HG03565 (cell line): ENCODE measurements around the gene CDON.

Experiments used
- ATAC-seq: cut with Tn5 transposase; IDR thresholded peaks from one replicate; pipeline ENCODE4 v1.9.1; 2021; ENCODE audit warnings: mild to moderate bottlenecking, moderate library complexity; ENCODE audit not compliant: unreplicated experiment

Gene CDON

DNA sequence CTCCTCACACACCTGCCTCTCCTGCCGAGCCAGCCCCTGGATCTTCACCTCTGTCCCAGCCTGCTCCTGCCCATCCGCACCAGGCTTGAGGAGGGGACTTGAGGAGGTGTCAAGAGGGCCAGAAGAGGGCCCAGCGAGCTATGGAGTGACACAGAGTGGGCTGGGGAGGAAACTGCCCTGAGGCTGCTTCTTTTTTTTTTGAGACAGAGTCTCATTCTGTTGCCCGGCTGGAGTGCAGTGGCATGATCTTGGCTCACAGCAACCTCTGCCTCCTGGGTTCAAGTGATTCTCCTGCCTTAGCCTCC, 21.9 kb upstream of the CDON start:
- no peak for ATAC-seq

DNA sequence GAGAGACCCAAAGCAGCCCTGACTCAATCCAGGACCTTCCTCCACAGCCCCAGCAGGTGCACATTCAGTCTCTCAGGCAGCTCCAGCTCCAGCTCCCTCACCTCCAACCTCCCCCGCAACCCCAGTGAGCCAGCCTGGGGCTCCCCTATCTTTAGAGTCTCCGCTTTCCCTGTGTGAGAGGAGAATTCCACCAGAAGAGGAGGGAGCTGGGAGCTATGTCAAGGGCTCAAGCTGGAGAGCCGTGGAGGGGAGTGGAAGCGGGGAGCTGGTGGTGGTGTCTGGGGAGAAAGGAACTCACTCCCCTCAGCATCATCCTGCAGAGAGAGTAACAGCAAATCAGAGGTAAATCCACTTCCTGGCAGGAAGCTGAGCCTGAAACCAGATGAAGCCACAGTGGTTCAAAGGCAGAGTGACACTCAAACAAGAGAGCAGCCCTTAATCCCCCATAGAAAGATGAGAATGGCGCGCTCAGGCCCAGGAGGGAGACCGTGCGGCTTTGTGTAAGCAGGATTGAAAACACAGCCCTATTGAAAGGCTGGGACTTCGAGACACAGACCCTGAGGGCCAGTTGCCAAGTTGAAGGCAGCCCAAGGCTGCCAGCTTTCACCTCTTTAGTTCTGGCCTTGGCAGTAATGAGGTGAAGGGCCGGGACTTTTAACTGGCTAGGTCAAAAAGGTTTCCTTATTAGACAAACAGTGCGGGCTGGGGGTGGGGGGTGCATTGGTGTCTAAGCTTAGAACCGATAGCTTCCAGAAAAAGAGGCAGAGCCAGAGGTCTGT, 21.4 kb upstream of the CDON start:
- no peak for ATAC-seq

DNA sequence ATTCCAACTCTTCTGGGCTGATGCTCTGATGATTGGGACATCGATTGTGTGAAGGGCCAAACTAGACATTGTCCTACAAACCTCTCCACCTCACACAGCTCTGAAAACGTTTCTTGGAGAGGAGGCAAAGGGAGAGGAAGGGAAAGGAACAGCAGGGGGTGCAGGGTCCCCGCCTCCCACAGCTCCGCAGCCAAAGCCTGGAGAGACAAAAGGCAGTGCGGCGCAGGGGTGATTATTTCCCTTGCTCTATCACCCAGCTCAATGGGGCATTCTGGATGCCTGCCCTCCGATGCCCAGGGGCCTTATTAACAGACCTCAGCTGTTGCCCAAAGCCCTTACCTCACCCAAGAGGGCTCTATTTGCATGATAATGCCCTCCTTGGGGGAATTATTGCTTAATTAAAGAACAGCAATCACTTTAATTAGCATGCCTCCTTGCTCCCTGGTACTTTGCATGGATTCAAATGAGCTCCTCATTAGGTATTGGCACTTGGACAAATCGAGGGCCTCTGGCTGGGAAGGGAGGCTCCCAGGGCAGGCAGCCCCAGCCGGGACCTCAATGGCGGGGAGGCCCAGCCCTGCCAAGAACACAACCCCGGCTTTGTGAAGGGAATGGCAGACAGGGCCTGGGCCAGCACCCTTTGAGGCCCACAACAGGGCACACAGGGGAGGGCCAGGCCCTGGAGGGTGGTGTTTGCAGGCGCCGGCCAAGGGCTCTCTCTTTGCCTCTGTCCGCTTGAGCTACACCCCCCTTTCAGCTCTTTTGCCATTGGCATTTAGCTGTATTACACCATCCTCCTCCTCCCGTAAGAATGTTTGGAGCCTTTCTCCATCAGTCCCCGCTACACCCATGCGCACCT, 19.8 kb upstream of the CDON start:
- ATAC-seq, result no peak

DNA sequence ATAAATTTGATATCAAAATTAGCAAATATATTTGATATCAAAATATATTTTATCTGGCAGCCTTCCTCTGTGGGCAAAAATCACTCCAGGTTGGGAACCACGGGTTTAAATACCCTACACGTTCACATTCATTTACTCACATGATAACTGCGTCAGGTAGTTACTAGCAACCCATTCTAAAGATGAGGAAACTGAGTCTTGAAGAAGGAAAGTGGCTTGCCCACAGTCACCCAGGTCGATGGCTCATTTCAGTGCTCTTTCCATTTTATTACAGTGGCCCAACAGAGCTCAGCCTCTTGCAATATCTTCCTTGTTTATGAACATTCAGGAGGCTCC, 19.2 kb upstream of the CDON start:
- ATAC-seq, result no peak

DNA sequence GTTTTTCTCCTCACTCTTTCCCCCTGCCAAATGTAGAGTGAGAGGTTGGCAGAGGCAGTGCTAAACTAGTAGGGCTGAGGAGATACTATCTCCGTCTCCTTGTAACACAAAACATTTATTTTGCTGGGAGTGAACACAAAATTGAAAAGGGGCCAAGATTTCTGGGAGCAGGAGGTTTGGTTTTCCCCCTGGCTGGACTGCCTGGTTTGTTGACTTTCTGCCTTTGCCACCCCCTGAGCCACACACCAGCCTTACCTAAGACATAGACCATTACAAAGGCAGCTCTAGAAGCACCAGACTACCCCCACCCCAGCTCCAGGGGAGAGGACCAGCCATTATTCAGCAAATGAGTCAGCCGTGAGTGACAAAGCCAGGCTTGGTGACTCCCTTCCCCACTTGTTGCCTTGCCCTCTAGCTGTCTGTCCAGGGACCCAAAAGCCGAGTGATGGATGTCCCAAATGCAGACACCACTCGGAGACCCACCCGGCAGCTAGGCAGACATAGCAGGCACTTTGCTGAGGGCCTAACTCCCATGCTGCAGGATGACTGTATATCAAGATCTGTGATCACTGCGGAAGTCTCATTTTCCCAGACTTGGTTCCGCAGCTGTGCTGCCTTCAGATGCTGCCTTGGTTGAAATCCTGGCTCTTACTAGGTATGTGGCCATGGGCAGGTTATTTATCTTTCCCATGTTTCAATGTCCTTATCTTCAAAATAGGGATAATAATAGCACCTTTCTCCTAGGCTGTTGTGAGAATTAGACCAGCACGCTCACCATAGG, 17.7 kb upstream of the CDON start:
- ATAC-seq, result no peak

DNA sequence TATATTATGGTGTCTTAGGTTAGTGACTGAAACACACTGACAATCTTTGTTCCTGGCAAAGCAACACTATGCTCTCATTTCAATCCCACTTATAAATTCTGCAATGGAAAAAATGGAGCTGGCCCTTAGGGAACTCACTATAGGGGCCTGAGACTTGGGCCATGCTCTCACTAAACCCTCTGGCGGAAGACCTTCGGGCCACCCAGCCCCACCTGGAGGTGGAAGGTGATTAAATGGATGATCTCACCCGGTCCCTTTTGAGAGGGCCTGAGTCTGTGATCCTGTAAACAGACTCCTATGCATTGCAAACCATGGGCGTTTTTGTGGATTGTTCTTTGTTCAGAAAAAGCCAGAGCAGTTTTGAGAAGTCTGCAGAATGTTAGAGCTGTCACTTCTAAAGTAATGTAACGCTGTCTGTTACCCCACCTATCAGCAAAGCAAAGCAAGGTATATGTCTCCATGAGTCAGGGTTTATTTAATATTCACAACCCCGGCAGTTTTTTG, 17.0 kb upstream of the CDON start:
- no peak for ATAC-seq

DNA sequence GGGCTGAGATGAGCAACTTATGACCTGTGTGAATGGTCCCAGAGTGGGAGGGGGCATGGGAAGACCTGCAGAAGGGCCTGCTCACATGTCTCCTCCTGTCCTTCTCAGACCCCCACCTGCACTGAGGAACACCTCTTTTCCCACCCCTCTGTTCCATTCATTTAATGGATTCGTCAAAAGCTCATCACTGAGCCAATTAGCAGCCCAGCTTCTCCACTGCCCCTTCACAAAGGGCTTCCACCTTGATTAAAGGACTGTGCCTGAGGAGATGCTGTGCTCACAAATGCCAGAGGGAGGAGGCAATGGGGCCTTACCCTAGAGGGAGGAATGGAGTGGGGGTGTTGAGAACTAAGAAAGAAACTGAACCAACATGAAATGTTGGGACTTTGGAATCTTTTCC, 14.0 kb upstream of the CDON start:
- ATAC-seq, result no peak

DNA sequence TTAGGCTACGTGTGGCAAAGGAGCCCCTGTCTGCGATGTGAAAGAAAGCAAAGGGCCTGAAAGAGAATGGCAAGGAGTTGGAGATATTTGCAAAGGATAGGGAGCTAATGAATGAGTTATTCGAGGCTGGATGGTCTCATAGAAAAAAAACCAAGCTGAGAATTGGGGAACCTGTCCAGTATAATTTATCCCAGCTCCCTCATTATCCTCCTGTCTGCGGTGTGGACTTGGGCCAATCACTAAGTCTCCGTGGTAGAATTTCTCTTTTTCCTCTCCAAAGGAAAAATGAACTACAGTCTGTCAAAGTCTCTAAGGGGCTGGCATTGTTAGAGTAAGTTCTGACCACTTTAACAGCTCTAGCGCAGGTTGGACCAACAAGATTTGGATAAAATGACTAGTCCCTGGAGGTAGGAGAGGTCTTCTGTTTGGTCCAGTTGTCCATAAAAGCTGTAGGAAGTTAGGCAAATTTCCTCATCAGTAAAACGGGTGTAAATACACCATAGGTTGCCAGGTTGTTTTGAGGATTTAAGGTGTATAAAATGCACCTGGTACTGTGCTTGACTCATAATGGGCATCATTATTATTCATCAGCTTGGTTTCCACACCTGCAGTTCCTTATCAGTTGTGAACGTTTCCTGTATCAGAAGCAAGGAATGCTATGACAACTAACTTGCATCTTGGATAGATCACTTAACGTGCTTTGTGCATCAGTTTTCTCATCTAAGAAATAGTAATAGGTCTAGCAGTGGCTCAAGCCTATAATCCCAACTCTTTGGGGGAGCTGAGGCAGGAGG, 10.3 kb upstream of the CDON start:
- no peak for ATAC-seq

DNA sequence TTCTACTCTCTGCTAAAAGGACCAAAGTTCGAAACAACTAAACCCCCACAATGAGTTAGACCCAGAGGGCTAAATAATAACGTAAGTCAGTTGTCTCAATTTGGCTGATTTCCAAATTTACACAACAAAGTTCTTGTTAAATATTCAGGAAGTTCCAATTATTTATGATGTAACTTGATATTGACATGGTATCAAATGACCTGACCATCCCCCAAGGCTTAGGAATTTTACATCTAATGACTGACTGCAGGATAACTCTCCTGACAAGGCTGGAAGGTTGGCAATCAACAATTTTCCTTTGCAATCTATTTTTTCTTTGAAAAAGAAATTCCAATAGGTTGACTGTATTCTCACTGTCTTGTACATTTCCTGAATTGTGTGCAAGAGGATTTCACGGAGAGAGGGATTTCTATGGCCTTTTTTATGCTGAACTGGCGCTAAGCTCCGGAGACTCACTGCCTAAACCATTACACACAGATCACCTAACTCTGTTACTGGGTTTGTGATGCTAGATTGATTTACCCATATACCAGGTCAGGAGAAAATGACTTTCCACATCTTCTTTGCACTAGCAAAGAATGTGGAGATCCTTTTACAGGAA, 9.6 kb upstream of the CDON start:
- ATAC-seq, result no peak

DNA sequence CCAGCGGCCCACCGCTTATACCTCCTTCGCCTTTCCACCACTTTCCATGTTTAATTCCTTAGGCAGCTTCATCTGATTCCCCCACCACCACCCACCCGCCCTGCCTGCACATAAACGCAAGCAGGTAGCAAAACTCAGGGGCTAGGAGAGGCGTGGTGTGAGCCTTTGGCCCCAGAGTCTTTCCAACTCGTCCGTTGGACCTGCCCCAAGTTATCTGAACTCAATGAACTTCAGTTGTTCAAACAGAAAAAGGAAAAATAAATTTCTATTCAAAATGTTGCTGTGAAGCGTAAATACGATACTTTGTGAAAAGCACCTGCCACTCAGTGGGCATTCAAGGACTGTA, 814 bp upstream of the CDON start:
- ATAC-seq, result no peak

DNA sequence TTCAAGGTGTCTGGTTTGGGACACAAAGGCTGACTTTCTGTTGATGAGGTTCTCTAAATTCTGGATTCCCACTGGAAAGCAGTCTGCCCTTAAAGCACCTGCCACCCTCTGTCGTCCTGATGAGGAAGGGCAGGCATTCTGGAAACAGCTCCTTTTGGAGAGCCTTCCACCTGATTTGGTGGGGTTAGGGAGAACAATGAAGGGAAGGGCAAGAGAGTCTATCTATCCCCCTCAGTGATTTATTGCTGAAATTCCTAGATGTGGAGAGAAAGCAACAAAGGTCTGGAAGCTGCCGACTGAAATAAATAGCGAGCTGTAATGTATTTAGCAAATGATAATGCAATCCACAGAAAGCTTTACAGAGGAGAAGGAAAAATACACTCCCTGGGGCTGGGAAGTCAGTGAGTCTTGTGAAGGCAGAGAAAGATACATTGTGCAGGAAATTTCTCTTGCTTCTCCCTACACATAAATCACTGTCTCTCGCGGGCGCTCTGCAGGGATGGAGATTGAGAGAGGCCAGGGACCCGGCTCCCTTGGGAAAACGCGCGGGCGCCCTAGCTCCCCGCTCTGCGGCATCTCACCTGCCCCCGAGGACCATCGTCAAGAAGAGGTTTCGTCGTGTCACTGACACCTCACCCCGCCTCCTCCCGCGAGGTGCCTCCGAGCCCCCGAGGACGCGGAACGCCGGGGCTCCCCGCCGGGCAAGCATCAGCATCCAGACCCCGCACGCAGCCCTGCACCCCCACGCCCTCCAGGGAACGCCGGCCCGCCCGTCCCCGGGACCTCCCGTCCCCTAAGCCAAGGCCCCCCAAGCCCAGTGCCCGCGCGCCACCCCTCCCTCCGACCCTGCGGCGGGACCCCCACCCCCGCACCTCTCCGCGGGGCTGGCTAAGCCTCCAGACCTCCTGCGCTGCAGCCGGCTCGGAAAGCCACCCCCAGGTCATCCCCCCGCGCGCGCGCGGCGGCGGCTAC, 673 bp downstream of the CDON start:
- ATAC-seq, result no peak

DNA sequence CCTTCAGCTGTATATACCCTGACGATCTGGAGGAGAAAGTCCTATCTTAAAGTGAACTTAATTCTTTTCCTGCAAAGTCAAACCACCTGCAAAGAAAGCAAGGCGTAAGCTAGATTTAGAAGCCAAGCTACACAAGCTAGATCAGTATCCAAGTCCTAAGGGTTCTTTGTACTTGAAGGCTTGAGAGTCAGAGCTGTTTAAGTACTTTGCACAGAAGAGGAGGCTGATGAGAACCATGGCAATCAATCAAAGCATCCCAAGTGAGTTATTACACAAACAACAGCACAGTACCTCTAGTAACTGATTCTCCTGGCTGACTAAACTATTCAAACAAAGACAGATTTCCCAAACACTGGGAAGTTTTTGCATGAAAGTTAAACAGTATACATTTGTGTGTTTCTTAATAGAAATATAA, 1.9 kb downstream of the CDON start:
- ATAC-seq, result no peak

DNA sequence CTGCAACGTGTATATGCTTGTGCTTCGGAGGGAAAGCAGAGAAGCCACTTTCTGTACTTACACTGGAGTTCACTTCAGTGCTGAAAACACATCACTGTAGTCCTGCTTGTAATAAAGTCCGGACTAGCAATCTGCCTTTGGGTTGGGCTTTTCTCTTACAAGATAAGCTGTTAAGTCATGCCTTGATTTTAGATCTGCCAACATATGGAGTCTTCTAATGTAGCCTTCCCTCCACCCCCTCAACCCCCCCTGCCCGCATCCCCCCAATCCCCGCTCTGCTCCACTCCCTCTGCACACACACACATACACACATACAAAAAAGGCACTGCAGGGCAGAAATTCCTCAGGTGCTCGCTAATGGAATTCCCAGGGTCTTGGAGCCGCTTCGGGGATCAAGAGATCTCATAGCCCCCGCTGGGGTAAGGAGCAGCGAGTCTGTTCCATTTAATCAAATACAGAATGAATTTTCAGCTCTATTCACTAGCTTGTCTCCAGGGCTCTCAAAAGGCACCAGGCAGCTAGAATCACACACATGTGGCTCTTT, 3.4 kb downstream of the CDON start:
- no peak for ATAC-seq

DNA sequence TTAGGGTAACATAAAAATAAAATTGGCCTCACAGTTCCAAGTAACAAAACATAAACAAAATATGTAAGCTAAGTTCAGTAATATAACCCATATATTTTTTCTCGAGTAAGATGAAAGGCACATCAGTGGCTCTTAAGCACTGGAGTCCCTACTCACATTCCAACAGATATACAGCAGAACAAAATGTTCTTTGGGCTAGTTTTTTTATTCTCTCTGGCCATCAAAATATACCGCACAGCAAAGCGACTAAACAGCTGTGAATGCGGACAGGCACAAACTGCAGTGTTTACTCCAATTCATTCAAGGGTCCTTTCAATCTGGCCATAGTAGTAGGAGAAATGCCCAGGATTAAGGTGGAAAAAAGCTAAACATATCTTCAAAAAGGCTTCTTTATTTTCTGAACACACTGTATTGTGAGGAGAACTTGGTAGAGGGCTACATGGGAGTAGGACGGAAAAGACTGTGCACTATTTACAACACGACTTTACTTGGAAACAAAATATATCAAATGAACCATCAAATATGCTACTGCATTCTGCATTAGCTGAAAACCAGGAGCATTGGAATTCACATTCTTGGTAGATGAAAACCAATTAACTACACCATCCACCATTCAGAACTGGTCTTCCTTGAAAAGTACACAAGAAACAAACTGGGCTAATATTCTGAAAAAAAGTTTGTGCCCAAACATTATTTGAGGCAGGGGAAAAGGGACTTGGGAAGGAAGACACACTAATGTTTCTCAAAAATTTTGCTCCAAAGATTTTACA, 4.4 kb downstream of the CDON start:
- no peak for ATAC-seq

DNA sequence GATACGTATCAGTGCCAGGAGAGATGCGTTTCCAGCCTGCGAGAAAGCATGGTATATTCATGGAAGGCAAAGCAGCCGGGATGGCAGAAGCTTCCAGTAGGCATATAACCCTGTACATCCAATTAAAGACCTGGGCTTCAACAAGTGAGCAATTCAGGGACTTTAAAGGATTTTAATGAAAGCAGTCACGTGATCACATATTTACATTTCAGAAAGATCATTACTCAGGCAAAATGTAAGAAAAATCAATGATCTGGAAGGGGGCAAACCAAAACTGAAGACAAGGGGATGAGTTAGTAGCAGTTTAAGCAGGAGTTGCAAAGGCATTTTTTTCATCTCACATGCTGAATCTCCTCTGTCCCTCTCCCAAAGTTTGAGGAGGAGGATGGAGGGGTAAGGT, 7.8 kb downstream of the CDON start:
- no peak for ATAC-seq

DNA sequence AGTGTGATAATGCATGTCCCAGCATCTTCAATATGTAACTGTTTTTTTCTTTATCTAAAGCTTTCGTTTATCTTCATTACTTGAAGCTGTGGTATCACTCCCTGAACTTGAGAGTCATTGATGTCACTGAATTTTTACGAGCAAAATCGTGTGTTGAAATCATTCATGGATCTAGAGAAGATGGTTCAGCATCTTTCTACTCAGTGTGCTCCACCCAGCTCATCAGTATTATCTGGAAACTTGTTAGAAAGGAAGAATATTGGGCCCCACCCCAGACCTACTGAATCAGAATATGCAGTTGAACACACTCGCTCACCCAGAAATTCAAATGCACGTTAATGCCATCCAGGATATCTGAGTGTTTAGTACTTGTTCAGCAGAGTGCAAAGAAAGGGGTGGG, 8.3 kb downstream of the CDON start:
- no peak for ATAC-seq

DNA sequence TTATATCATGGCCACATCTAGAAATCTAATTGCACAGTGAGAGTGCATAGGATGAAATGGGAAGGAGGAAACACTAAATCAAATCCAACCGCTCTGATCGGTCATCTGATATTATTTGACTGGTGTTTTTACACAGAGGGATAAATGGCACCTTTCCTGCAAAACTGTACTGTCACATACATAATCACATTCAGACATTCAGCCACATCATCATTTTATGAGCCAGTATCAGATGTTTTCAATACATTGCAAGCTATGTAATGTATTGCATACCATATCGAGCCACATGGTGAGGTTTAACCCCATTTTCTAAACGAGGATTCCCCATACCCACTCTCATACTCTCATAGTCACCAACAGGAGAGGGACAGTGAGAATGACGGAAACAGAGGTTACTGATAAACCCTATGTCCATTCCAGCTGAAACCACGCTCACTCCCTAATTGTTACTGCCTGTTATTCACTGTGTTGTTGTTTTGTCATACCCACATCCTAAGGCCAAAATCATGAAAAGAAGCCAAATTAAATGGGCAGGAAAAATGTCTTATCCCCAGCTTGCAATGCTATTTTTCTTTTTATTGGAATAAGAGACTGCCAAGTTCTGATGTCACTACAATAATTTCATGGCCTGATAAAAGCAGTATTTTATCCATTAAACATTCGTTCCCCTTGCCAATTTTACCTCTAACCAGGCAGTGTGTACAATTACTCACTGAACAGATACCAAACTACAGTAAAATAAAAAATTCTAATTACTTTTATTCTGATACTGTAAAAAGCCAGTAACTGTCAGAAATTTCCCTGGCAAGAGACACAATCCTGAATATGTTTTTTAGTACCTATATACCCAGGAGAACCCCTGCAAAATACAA, 9.0 kb downstream of the CDON start:
- ATAC-seq, result no peak
